Sigmoid colon (tissue), 3 donors: ENCODE measurements around the gene MAML1.

Experiments used
- POLR2A ChIP-seq, 2 donors: fragments of 450-650 bp; IDR thresholded peaks; one replicate each; pipeline ENCODE4 v1.6.1; 2016; ENCODE audit warnings: antibody characterized with exemption in 2 of 2, mild to moderate bottlenecking in 2 of 2, moderate library complexity in 2 of 2
- TF ChIP-seq, protein P1 (sequence below), 4 experiments: fragments of 450-650 bp in 3 of 4; fragments of 200-600 bp in 1 of 4; IDR thresholded peaks; one replicate each; pipeline ENCODE4 v1.5.1; 2016 to 2019; ENCODE audit warnings: antibody characterized with exemption in 4 of 4, mild to moderate bottlenecking in 3 of 4, moderate library complexity in 2 of 4

DNA sequence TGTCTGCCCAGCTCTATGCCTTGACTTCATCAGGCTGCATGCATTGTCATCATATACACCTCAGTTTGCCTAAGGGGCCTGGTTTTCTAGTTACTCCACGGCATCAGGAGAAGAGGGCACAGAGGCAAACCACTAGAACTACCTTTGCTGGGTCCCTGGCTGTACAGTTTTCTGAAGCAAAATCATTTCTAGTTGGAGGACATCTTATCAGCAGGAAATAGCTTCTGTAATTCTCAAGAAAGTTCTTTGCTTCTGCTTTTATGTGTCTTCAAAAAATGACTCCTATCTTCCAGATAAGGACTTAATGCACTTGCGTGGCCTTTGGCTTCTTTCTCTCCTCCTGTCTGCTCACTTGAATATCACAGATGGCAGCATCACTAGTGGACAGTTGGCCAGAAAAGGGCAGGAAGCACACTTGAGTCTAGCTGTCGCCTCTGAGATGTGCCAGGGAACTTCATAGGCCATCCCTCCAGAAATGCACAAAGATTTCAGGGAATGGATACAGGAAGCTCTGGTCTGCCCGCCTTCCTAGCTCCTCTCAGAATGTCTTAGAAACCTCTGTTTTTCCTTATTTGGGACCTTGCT, 38.8 kb downstream of the MAML1 start:
- TF ChIP-seq, protein P1, sequence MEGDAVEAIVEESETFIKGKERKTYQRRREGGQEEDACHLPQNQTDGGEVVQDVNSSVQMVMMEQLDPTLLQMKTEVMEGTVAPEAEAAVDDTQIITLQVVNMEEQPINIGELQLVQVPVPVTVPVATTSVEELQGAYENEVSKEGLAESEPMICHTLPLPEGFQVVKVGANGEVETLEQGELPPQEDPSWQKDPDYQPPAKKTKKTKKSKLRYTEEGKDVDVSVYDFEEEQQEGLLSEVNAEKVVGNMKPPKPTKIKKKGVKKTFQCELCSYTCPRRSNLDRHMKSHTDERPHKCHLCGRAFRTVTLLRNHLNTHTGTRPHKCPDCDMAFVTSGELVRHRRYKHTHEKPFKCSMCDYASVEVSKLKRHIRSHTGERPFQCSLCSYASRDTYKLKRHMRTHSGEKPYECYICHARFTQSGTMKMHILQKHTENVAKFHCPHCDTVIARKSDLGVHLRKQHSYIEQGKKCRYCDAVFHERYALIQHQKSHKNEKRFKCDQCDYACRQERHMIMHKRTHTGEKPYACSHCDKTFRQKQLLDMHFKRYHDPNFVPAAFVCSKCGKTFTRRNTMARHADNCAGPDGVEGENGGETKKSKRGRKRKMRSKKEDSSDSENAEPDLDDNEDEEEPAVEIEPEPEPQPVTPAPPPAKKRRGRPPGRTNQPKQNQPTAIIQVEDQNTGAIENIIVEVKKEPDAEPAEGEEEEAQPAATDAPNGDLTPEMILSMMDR (IDR thresholded peaks at IDR 0.05): no peak
- TF ChIP-seq POLR2A (IDR thresholded peaks at IDR 0.05): no peak
